LNCaP clone FGC (cell line): ENCODE data around the gene C10orf71.

Experiments used
- DNase-seq: peaks from one replicate; pipeline ENCODE4 v3.0.0-alpha.2; 2011; ENCODE audit warnings: low read depth
- H3K4me3 ChIP-seq: 2 replicates; pipeline ENCODE4 v1.5.1; 2011; ENCODE audit warnings: mild to moderate bottlenecking, low read depth, low read length, control low read depth
- CTCF ChIP-seq: IDR thresholded peaks from 2 replicates; pipeline ENCODE4 v1.5.1; 2012; ENCODE audit warnings: mild to moderate bottlenecking; ENCODE audit not compliant: control insufficient read depth, insufficient read depth; ENCODE audit errors: extremely low read depth

Gene C10orf71

DNA sequence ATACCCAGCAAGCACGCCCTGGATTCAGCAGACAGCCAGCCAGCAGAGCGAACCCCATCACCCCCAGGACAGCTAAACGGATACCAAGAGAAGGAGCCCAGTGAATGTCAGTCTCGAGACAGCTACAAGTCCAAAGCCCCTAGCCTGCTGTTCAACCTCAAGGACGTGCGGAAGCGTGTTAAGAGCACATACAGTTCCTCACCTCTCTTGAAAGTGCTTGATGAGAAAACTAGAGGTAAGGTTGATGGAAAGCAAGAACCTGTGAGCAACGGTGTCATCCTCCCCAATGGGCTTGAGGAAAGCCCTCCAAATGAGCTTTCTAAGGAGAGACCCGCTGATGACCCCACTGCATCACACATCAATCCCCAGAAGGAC is 24.9 kb downstream of the C10orf71 start:
- no peak overlapping the region for H3K4me3 ChIP-seq
- TF ChIP-seq CTCF: no peak
- DNase-seq: no peak

GRCh38 chr10:49324711-49325110 is 25.7 kb downstream of the C10orf71 start:
- no peak overlapping the region for H3K4me3 ChIP-seq
- peak; percentile 7 for DNase-seq
- peak; percentile 64 for TF ChIP-seq CTCF

- TF ChIP-seq CTCF: no peak
- DNase-seq: no peak
- H3K4me3 ChIP-seq: no peak overlapping the region
Measured at GRCh38 chr10:49325131-49325915, 26.4 kb downstream of the C10orf71 start.

- TF ChIP-seq CTCF: no peak
- no peak for DNase-seq
- H3K4me3 ChIP-seq: no peak overlapping the region
Measured at GRCh38 chr10:49325916-49326783, 27.2 kb downstream of the C10orf71 start.

DNA sequence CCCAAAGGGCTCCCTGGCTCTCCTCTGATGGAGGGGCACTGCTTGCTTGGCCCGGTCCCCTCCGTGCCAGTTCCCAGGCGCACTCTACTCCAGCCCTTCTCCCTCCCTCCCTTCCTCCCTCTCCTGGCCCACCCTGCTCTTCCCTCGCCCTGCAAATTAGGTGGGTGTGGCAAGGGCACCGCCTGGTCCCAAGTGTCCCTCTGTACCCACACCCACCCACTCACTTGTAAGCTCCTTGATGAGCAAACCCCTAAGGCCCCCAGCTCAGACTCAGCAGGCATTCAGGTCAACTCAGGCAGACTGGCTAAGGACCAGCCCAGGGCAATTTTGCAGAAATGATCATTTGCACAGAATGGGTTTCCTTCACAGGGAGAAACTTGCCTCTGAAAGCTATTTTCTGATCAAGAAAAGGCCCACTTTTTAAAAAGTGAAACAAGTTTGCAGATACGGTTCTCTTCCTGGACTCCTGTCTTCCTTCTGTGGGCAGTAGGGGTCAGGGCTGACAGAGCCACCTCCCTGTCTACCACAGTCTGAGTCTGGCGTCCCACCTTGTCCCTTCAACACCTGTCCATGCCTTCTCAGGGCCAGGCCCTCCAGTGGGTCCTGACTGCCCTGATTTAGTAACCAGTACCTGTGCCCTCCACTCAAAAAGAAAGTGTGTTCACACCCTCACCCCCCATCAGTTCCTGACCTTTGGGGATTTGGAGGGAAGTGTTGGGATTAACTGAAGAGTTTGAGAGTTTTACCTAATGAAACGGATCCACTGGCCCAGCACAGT is 28.3 kb downstream of the C10orf71 start:
- H3K4me3 ChIP-seq: no peak overlapping the region
- DNase-seq: no peak
- TF ChIP-seq CTCF: no peak

GRCh38 chr10:49328401-49329145 is 29.6 kb downstream of the C10orf71 start:
- TF ChIP-seq CTCF: no peak

More at GRCh38 chr10:49328401-49329145, 29.6 kb downstream of the C10orf71 start:
- DNase-seq: no peak
- no peak overlapping the region for H3K4me3 ChIP-seq
